HepG2 (cell line): ENCODE data around the gene TBKBP1. TPM values are rescaled to one million over a fixed set of nuclear protein-coding genes. Genes with fewer than 3 reads are reported as not detected.

Experiments
- ARHGAP35 ChIP-seq: sonication (generic); formaldehyde crosslinking; IDR thresholded peaks from 2 replicates; pipeline ENCODE4 v1.9.0; 2022; ENCODE audit warnings: mild to moderate bottlenecking, inconsistent platforms, moderate library complexity, missing genetic modification reagents, borderline replicate concordance
- ARNTL ChIP-seq: sonication (generic); formaldehyde crosslinking; IDR thresholded peaks from 2 replicates; pipeline ENCODE4 v1.4.0; 2020; ENCODE audit warnings: mild to moderate bottlenecking, missing genetic modification reagents
- CAMTA2 ChIP-seq: sonication (generic); formaldehyde crosslinking; IDR thresholded peaks from 2 replicates; pipeline ENCODE4 v1.4.0; 2020; ENCODE audit warnings: mild to moderate bottlenecking, missing genetic modification reagents, borderline replicate concordance
- KDM5A ChIP-seq: fragments of 200-600 bp; sonication (generic); IDR thresholded peaks from 2 replicates; pipeline ENCODE4 v1.7.0; 2018; ENCODE audit warnings: antibody characterized with exemption, mild to moderate bottlenecking, low read length, borderline replicate concordance
- KLF11 ChIP-seq: IDR thresholded peaks from 2 replicates; pipeline ENCODE4 v1.6.1; 2016; ENCODE audit warnings: missing compliant biosample characterization
- KMT2A ChIP-seq: sonication (generic); formaldehyde crosslinking; IDR thresholded peaks from 2 replicates; pipeline ENCODE4 v1.4.0; 2020; ENCODE audit warnings: missing genetic modification reagents
- NFRKB ChIP-seq: fragments of 450-650 bp; IDR thresholded peaks from 2 replicates; pipeline ENCODE4 v1.6.1; 2017
- NR1H2 ChIP-seq: sonication (generic); formaldehyde crosslinking; IDR thresholded peaks from 2 replicates; pipeline ENCODE4 v1.8.1; 2022; ENCODE audit warnings: low read depth, missing genetic modification reagents, borderline replicate concordance
- PLRG1 ChIP-seq: fragments of 450-650 bp; conservative IDR thresholded peaks from 2 replicates; pipeline ENCODE4 v1.6.1; 2016
- POLR2A ChIP-seq, 2 experiments: IDR thresholded peaks; 2 replicates each; pipeline ENCODE4 v1.6.1; 2011; ENCODE audit warnings: low read depth in 2 of 2, low read length in 2 of 2, mild to moderate bottlenecking in 1 of 2, moderate library complexity in 1 of 2; ENCODE audit not compliant: insufficient read depth in 1 of 2
- RFX5 ChIP-seq: IDR thresholded peaks from 2 replicates; pipeline ENCODE4 v1.6.1; 2011; ENCODE audit warnings: low read depth, low read length, improper control_type of control experiment
- SAP130 ChIP-seq: IDR thresholded peaks from 2 replicates; pipeline ENCODE4 v1.6.1; 2016; ENCODE audit warnings: low read depth
- SRSF1 ChIP-seq: fragments of 200-400 bp; formaldehyde crosslinking; optimal IDR thresholded peaks from 2 replicates; pipeline ENCODE3; 2017; ENCODE audit warnings: mild to moderate bottlenecking, low read depth, low read length, moderate library complexity
- SRY ChIP-seq: sonication (generic); formaldehyde crosslinking; IDR thresholded peaks from 2 replicates; pipeline ENCODE4 v1.8.0; 2022; ENCODE audit warnings: mild to moderate bottlenecking, missing genetic modification reagents
- YY1 ChIP-seq: IDR thresholded peaks from 2 replicates; pipeline ENCODE4 v1.6.1; 2011; ENCODE audit warnings: low read length, low read depth, moderate library complexity, mild to moderate bottlenecking; ENCODE audit not compliant: insufficient read depth, insufficient replicate concordance
- ZBTB43 ChIP-seq: sonication (generic); formaldehyde crosslinking; conservative IDR thresholded peaks from 2 replicates; pipeline ENCODE4 v1.4.0; 2020; ENCODE audit warnings: missing genetic modification reagents
- ZFP90 ChIP-seq: sonication (generic); formaldehyde crosslinking; IDR thresholded peaks from 2 replicates; pipeline ENCODE4 v1.8.0; 2022; ENCODE audit warnings: missing genetic modification reagents, mild to moderate bottlenecking, inconsistent platforms, borderline replicate concordance
- ZNF30 ChIP-seq: sonication (generic); formaldehyde crosslinking; IDR thresholded peaks from 2 replicates; pipeline ENCODE4 v1.5.0; 2020; ENCODE audit warnings: mild to moderate bottlenecking, missing genetic modification reagents
- ZNF367 ChIP-seq: sonication (generic); formaldehyde crosslinking; IDR thresholded peaks from 2 replicates; pipeline ENCODE4 v1.4.0; 2020; ENCODE audit warnings: missing genetic modification reagents, borderline replicate concordance
- ZNF570 ChIP-seq: sonication (generic); formaldehyde crosslinking; IDR thresholded peaks from 2 replicates; pipeline ENCODE4 v1.4.0; 2020; ENCODE audit warnings: mild to moderate bottlenecking, missing genetic modification reagents, borderline replicate concordance
- ZNF672 ChIP-seq: sonication (generic); formaldehyde crosslinking; IDR thresholded peaks from 2 replicates; pipeline ENCODE4 v1.8.1; 2022; ENCODE audit warnings: missing genetic modification reagents
- polyA plus RNA-seq, 8 experiments: library from polyadenylated mRNA; depleted of rRNA in 3 of 8; stranded (reverse) in 7 of 8; unstranded in 1 of 8; fragments of >200 nt; fragmentation: Illumina TruSeq in 4 of 8; extraction: Trizol in 4 of 8; gene quantifications; 2 replicates each; pipeline versions ENCODE4 v1.2.1 to v1.2.3, GENCODE V29; 2011 to 2016; ENCODE audit warnings: low read depth in 4 of 8, missing spikeins in 1 of 8, mixed read lengths in 1 of 8; ENCODE audit not compliant: insufficient read depth in 1 of 8
- total RNA-seq, 5 experiments: library from RNA; depleted of rRNA; stranded (reverse); fragments of >200 nt; fragmentation: Illumina TruSeq; extraction: Trizol; gene quantifications; 2 replicates each; pipeline ENCODE4 v1.2.3, GENCODE V29; 2016; ENCODE audit warnings: low read depth in 1 of 5
- TF ChIP-seq, protein P1 (sequence below): sonication (generic); formaldehyde crosslinking; IDR thresholded peaks from 2 replicates; pipeline ENCODE4 v1.4.0; 2020; ENCODE audit warnings: mild to moderate bottlenecking, missing genetic modification reagents

The TBKBP1 gene
- total and polyA plus RNA-seq, 2 of the 13 experiments (the other 11 are each of a cell fraction or from before 2014, with no cell fraction given): 2.6 to 7.0 TPM

DNA sequence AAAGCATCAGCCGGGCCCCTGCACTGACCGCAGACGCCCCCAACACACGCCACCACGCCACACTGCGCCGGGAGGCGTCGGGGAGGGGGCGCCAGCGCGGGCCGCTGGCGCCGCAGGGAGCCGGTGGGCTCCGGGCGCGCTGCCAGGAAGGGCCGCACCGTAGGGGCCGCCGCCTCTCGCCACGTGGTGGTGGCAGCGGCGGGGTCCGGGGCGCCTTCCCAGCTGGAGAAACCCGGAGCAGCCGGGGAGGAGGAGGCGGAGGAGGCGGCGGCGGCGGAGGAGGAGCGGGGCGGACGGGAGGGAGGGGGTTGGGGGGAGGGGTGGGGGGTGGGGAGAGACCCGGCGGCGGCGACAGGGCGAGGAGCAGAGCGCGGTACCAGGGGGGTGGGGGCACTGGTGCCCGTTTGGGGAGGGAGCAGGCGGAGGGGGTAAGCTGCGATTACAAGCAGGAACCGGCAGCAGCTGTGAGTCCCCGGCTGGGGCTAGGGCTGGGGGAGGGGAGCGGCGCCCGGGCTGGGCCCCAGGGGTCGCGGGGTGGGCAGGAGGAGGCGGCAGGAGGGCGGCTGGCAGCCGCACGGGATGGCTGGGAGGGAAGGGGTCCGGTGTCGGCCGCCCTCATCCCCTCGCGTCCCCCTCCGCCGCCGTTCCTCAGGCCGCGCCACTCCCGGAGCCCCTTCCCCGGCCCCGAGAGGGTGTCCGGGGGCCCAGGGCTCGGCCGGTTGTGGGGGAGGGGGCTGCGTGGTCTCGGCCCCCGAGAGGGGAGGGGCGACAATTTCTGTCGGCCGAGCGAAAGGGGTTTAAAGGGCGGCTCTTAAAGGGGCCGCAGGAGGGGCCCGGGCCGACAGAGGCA lies at the start of gene TBKBP1 (continued):
- TF ChIP-seq ARHGAP35: no peak
- no peak for TF ChIP-seq KDM5A
- no peak for TF ChIP-seq ARNTL (CRISPR knock-in tag)
- peak; percentile 23 for TF ChIP-seq YY1
- no peak for TF ChIP-seq ZNF30 (CRISPR knock-in tag)
- TF ChIP-seq POLR2A (IDR thresholded peaks at IDR 0.05; ENCODE audit: insufficient read depth in 1 of 2, low read depth in 2 of 2, low read length in 2 of 2): peak in 1 of 2 experiments; percentile 48; a peak in 1 of 4 replicates
- no peak for TF ChIP-seq ZNF672 (CRISPR knock-in tag)
- TF ChIP-seq NFRKB: no peak
- no peak for TF ChIP-seq ZBTB43
- no peak for TF ChIP-seq ZFP90 (CRISPR knock-in tag)
- no peak for TF ChIP-seq KLF11
- TF ChIP-seq, protein P1, sequence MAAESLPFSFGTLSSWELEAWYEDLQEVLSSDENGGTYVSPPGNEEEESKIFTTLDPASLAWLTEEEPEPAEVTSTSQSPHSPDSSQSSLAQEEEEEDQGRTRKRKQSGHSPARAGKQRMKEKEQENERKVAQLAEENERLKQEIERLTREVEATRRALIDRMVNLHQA (CRISPR knock-in tag): no peak
- no peak for TF ChIP-seq PLRG1
- TF ChIP-seq SRSF1: peak; percentile 5
- no peak for TF ChIP-seq CAMTA2
- no peak for TF ChIP-seq NR1H2 (CRISPR knock-in tag)
- no peak for TF ChIP-seq SAP130 (CRISPR knock-in tag)
- TF ChIP-seq RFX5: no peak
- TF ChIP-seq ZNF570: no peak
- TF ChIP-seq ZNF367 (CRISPR knock-in tag): peak; percentile 89
- TF ChIP-seq SRY: no peak
- no peak; the same call in 1 of the 2 replicates for TF ChIP-seq KMT2A (CRISPR knock-in tag)
